HFF-Myc (cell line): Measurements from ENCODE around the gene SLAMF7.
"Not testable (repeated sequence)": the region's sequence is repeated elsewhere in the genome, so short reads cannot be mapped to it uniquely, and the experiment has no call there.

Experiments used
- DNase-seq: peaks from one replicate; pipeline ENCODE4 v3.0.0-alpha.2; 2011; ENCODE audit warnings: low read depth; ENCODE audit errors: extremely low read depth
- H3K4me3 ChIP-seq: replicated peaks from 2 replicates; pipeline ENCODE4 v1.5.1; 2011; ENCODE audit warnings: low read depth, mild to moderate bottlenecking, control low read depth, low read length
- TF ChIP-seq, protein P1 (sequence below): IDR thresholded peaks from 2 replicates; pipeline ENCODE4 v1.5.1; 2012; ENCODE audit warnings: mild to moderate bottlenecking, low read depth, low read length, control low read depth; ENCODE audit errors: missing control alignments

Gene SLAMF7

DNA sequence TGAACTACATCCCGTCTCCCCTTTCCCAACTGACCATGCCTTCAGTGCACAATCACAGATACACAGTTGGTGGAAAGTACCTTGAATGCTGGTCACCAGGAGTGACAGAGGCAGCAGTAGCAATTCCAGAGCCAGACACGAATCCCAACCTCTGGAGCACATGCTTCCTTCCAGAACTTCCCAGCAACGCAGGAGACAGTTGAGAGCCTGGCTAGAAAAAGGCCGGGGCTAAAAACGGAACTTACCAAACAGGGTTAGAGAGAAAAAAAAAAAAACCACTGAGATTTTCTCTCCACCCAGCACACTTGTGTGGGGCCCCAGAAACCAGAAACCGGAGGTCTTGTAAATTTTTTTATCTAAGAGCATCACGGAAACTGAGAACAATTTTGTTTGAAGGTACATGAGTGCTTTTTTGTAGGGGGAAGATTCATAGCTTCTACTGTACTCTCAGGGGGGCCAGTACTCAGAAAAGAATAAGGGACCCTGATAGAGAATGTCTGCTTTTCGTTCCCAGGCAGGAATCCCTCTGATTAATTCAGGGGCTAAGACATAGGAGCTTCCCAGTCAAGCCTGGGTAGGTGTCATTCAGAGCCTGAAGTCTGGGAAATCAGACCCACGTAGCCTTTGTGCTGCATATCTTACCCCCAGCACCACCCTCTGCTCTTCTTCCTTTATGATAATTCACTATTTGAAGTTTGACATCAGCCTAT is 27.3 kb upstream of the SLAMF7 start, which contains the start of gene CD48:
TSS of gene CD48 (minus strand) at position 221 of the 710 bp plus-strand sequence. CDS start at position 162, 59 bp downstream.
- no peak within 1 kb of the TSS for H3K4me3 ChIP-seq

DNA sequence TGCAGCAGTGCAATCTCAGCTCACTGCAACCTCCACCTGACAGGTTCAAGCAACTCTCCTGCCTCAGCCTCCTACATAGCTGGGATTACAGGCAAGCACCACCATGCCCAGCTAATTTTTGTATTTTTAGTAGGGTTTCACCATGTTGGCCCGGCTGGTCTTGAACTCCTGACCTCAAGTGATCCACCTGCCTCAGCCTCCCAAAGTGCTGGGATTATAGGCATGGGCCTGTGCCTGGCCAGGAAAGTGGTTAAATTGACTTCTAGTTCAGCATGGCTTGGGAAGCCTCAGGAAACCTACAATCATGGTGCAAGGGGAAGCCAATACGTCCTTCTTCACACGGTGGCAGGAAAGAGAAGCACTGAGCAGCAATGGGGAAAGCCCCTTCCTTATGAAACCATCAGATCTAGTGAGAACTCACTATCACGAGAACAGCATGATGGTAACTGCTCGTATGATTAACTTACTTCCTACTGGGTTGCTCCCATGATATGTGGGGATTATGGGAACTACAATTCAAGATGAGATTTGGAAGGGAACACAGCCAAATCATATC is 26.4 kb upstream of the SLAMF7 start:
- not testable (repeated sequence) for H3K4me3 ChIP-seq, DNase-seq

More for the DNA sequence above, 27.3 kb upstream of the SLAMF7 start, which contains the start of gene CD48:
- no peak for DNase-seq
- TF ChIP-seq, protein P1, sequence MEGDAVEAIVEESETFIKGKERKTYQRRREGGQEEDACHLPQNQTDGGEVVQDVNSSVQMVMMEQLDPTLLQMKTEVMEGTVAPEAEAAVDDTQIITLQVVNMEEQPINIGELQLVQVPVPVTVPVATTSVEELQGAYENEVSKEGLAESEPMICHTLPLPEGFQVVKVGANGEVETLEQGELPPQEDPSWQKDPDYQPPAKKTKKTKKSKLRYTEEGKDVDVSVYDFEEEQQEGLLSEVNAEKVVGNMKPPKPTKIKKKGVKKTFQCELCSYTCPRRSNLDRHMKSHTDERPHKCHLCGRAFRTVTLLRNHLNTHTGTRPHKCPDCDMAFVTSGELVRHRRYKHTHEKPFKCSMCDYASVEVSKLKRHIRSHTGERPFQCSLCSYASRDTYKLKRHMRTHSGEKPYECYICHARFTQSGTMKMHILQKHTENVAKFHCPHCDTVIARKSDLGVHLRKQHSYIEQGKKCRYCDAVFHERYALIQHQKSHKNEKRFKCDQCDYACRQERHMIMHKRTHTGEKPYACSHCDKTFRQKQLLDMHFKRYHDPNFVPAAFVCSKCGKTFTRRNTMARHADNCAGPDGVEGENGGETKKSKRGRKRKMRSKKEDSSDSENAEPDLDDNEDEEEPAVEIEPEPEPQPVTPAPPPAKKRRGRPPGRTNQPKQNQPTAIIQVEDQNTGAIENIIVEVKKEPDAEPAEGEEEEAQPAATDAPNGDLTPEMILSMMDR, result no peak

DNA sequence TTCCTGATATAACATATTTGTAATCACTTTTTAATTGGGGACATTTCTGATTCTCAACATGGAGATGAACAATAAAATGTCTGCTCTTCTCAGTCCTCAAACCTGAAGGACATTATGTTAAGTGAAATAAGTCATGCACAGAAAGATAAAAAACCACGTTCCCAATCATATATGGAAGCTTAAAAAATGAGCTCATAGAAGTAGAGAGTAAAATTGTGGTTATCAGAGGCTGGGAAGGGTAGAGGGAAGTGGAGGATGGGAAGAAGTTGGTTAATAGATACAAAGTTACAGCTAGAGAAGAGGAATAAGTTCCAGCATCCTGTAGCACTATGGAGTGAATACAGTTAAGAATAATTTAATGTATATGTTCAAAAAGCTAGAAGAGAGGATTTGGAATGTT is 25.9 kb upstream of the SLAMF7 start:
- DNase-seq, result no peak
- TF ChIP-seq, protein P1, result no peak
- no peak overlapping the region for H3K4me3 ChIP-seq

DNA sequence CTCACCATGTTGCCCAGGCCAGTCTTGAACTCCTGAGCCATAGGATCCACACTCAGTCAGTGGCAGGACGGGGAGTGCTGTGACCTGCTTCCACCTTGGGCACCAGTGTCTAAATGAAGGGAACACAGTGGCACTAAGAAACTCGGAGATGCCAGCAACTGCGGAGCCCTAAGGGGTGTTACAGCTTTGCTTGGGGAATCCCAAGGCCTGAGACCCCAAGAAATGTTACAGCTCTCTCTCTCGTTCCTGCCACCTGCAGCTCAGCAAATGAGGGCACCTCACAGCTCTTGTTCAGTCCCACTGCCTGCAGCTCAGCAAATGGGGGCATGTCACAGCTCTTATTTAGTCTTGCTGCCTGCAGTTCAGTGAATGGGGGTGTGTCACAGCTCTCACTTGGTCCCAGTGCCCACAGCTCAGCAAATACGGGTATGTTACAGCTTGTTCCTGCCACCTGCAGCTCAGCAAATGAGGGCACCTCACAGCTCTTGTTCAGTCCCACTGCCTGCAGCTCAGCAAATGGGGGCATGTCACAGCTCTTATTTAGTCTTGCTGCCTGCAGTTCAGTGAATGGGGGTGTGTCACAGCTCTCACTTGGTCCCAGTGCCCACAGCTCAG is 24.9 kb upstream of the SLAMF7 start:
- not testable (repeated sequence) for DNase-seq, H3K4me3 ChIP-seq

GRCh38 chr1:160716013-160716412 is 23.0 kb upstream of the SLAMF7 start:
- no peak overlapping the region for H3K4me3 ChIP-seq
- DNase-seq, result no peak
- TF ChIP-seq, protein P1, result no peak

- no peak for DNase-seq
- TF ChIP-seq, protein P1, result no peak
Measured at GRCh38 chr1:160717306-160717705, 21.7 kb upstream of the SLAMF7 start.

GRCh38 chr1:160718210-160718609 is 20.8 kb upstream of the SLAMF7 start:
- TF ChIP-seq, protein P1, result no peak
- H3K4me3 ChIP-seq, result no peak overlapping the region
- no peak for DNase-seq

More at GRCh38 chr1:160717306-160717705, 21.7 kb upstream of the SLAMF7 start:
- H3K4me3 ChIP-seq, result no peak overlapping the region
